Caco-2 (cell line): Measurements from ENCODE around the gene MARS1. TPM values are rescaled to one million over a fixed set of nuclear protein-coding genes. Genes with fewer than 3 reads are reported as not detected.

Experiments used
- BruUV-seq: library from RNA; stranded (reverse); fragments of 400-500 nt; replicated peaks from 2 replicates; lab custom pipeline; 2021; lab: Mats Ljungman, UMichigan
- CTCF ChIA-PET: fragments of 300-600 bp; sonication (Branson Sonifier 250); formaldehyde crosslinking; loops from one replicate; lab custom pipeline; 2022; ENCODE audit warnings: antibody characterized with exemption; lab: Charles Lee
- POLR2A ChIA-PET: fragments of 300-600 bp; sonication (Branson Sonifier 250); formaldehyde crosslinking; loops from one replicate; lab custom pipeline; 2022; ENCODE audit warnings: antibody characterized with exemption; lab: Charles Lee
- DNase-seq, 2 experiments: peaks; one replicate each; pipeline versions ENCODE4 v3.0.0 to v3.0.0-alpha.2; 2020 to 2022
- H3K27me3 ChIP-seq: replicated peaks from 2 replicates; pipeline ENCODE4 v1.6.0; 2011; ENCODE audit warnings: low read length; ENCODE audit not compliant: control insufficient read depth, insufficient read depth
- H3K36me3 ChIP-seq: 2 replicates; pipeline ENCODE4 v1.5.1; 2011; ENCODE audit warnings: low read length; ENCODE audit not compliant: control insufficient read depth, insufficient read depth
- H3K4me1 ChIP-seq: fragments of 250-450 bp; sonication (Bioruptor Pico); 2 replicates; pipeline ENCODE4 v1.5.1; 2020; ENCODE audit warnings: mild to moderate bottlenecking
- H3K4me3 ChIP-seq: 2 replicates; pipeline ENCODE4 v1.5.1; 2011; ENCODE audit warnings: low read depth, mild to moderate bottlenecking, control low read depth, low read length
- H3K9me3 ChIP-seq: fragments of 250-450 bp; sonication (Bioruptor Pico); 2 replicates; pipeline ENCODE4 v1.5.1; 2020; ENCODE audit warnings: mild to moderate bottlenecking, moderate library complexity
- H3K27ac Mint-ChIP-seq: one replicate; pipeline ENCODE4 v1.8.0; 2022; ENCODE audit warnings: mixed read lengths; ENCODE audit not compliant: unreplicated experiment
- H3K27me3 Mint-ChIP-seq: one replicate; pipeline ENCODE4 v1.8.0; 2022; ENCODE audit warnings: mixed read lengths; ENCODE audit not compliant: insufficient read depth, unreplicated experiment
- H3K36me3 Mint-ChIP-seq: one replicate; pipeline ENCODE4 v1.8.0; 2022; ENCODE audit warnings: mild to moderate bottlenecking, mixed read lengths; ENCODE audit not compliant: insufficient read depth, unreplicated experiment
- H3K4me1 Mint-ChIP-seq: one replicate; pipeline ENCODE4 v1.8.0; 2022; ENCODE audit warnings: low read depth, mixed read lengths; ENCODE audit not compliant: unreplicated experiment
- H3K4me3 Mint-ChIP-seq: one replicate; pipeline ENCODE4 v1.8.0; 2022; ENCODE audit warnings: mild to moderate bottlenecking, moderate library complexity, mixed read lengths; ENCODE audit not compliant: unreplicated experiment
- H3K9me3 Mint-ChIP-seq: one replicate; pipeline ENCODE4 v1.8.0; 2022; ENCODE audit warnings: mixed read lengths; ENCODE audit not compliant: unreplicated experiment
- intact Hi-C: fragments of 100-400 bp; cut with micrococcal nuclease; formaldehyde crosslinking; loops from one replicate; pipeline ENCODE4 v1.10.0; 2022; ENCODE audit not compliant: unreplicated experiment
- total RNA-seq: library from RNA; stranded (reverse); gene quantifications from 2 replicates; pipeline ENCODE4 v1.2.3, GENCODE V29; 2022
- TF ChIP-seq, protein P1 (sequence below), 2 experiments: fragments of 200-600 bp in 1 of 2; IDR thresholded peaks; 1 replicate in 1 of 2; 2 replicates in 1 of 2; pipeline versions ENCODE4 v1.5.1 to v1.8.0; 2011 to 2022; ENCODE audit warnings: antibody characterized with exemption in 1 of 2, control low read depth in 1 of 2, inconsistent platforms in 1 of 2, low read depth in 1 of 2, low read length in 1 of 2, mild to moderate bottlenecking in 1 of 2, moderate library complexity in 1 of 2; ENCODE audit not compliant: insufficient read depth in 1 of 2, severe bottlenecking in 1 of 2, unreplicated experiment in 1 of 2

MARS1 gene
- total RNA-seq, 1 experiment from 2014 or later = 583 TPM

GRCh38 chr12:57460468-57460784, 27.4 kb upstream of the MARS1 start:
- Mint-ChIP-seq H3K4me1 (peaks cover 29% of the 10 kb centered on the region), H3K27me3 (peaks cover 9% of the 10 kb centered on the region), H3K9me3 (no peaks in the 10 kb centered on the region), H3K4me3 (peak overlapping the region; percentile 81), H3K27ac (no peak overlapping the region), H3K36me3 (peaks cover 7% of the 10 kb centered on the region)
- intact Hi-C loops = no loop called here
- no peaks in the 10 kb centered on the region for H3K36me3 ChIP-seq
- H3K4me1 ChIP-seq = peaks cover 14% of the 10 kb centered on the region
- peak overlapping the region; percentile 8; the same call in 1 of the 2 replicates for H3K4me3 ChIP-seq
- DNase-seq = no peak
- CTCF ChIA-PET = no interaction called here
- H3K9me3 ChIP-seq = no peaks in the 10 kb centered on the region
- TF ChIP-seq, protein P1, sequence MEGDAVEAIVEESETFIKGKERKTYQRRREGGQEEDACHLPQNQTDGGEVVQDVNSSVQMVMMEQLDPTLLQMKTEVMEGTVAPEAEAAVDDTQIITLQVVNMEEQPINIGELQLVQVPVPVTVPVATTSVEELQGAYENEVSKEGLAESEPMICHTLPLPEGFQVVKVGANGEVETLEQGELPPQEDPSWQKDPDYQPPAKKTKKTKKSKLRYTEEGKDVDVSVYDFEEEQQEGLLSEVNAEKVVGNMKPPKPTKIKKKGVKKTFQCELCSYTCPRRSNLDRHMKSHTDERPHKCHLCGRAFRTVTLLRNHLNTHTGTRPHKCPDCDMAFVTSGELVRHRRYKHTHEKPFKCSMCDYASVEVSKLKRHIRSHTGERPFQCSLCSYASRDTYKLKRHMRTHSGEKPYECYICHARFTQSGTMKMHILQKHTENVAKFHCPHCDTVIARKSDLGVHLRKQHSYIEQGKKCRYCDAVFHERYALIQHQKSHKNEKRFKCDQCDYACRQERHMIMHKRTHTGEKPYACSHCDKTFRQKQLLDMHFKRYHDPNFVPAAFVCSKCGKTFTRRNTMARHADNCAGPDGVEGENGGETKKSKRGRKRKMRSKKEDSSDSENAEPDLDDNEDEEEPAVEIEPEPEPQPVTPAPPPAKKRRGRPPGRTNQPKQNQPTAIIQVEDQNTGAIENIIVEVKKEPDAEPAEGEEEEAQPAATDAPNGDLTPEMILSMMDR (IDR thresholded peaks at IDR 0.05; ENCODE audit: insufficient read depth in 1 of 2, low read depth in 1 of 2, low read length in 1 of 2, severe bottlenecking in 1 of 2, unreplicated experiment in 1 of 2) = no peak
- POLR2A ChIA-PET = interaction anchor here (0.5 kb wide), 1 partner anchor 38 kb away, joined by 5 read pairs; no protein-coding TSS in a partner anchor
- no peaks in the 10 kb centered on the region for H3K27me3 ChIP-seq
- no TSS peak for BruUV-seq

GRCh38 chr12:57460841-57461275, 27.0 kb upstream of the MARS1 start:
- TF ChIP-seq, protein P1 (IDR thresholded peaks at IDR 0.05; ENCODE audit: insufficient read depth in 1 of 2, low read depth in 1 of 2, low read length in 1 of 2, severe bottlenecking in 1 of 2, unreplicated experiment in 1 of 2) = no peak
- CTCF ChIA-PET = interaction anchor here (0.6 kb wide), 1 partner anchor 780 kb away, joined by 5 read pairs; no protein-coding TSS in a partner anchor
- Histone ChIP-seq H3K4me1 (peaks cover 10% of the 10 kb centered on the region), H3K27me3 (no peaks in the 10 kb centered on the region), H3K4me3 (peak overlapping the region; percentile 43), H3K9me3 (no peaks in the 10 kb centered on the region), H3K36me3 (no peaks in the 10 kb centered on the region)
- peaks cover 4% of the 10 kb centered on the region for H3K36me3 Mint-ChIP-seq
- DNase-seq = no peak
- H3K27me3 Mint-ChIP-seq = peaks cover 11% of the 10 kb centered on the region
- H3K4me3 Mint-ChIP-seq = peak overlapping the region; percentile 81
- H3K4me1 Mint-ChIP-seq = peaks cover 25% of the 10 kb centered on the region
- H3K27ac Mint-ChIP-seq = no peak overlapping the region
- BruUV-seq = no TSS peak
- intact Hi-C loops = no loop called here
- POLR2A ChIA-PET = interaction anchor here (0.5 kb wide), 1 partner anchor 38 kb away, joined by 5 read pairs; no protein-coding TSS in a partner anchor
- H3K9me3 Mint-ChIP-seq = no peaks in the 10 kb centered on the region

- ChIA-PET CTCF (interaction anchor here (0.6 to 1.2 kb wide), 3 partner anchors 9 to 781 kb away, joined by 3 to 5 read pairs (median 5); no protein-coding TSS in a partner anchor), POLR2A (no interaction called here)
- Mint-ChIP-seq H3K4me3 (peak overlapping the region; percentile 81), H3K4me1 (peaks cover 20% of the 10 kb centered on the region), H3K27ac (no peak overlapping the region), H3K36me3 (no peaks in the 10 kb centered on the region), H3K9me3 (no peaks in the 10 kb centered on the region), H3K27me3 (peaks cover 13% of the 10 kb centered on the region)
- DNase-seq = no peak
- no TSS peak for BruUV-seq
- intact Hi-C loops = no loop called here
- H3K9me3 ChIP-seq = no peaks in the 10 kb centered on the region
- H3K36me3 ChIP-seq = no peaks in the 10 kb centered on the region
- H3K4me3 ChIP-seq = peak overlapping the region; percentile 43
- H3K4me1 ChIP-seq = peaks cover 10% of the 10 kb centered on the region
- H3K27me3 ChIP-seq = no peaks in the 10 kb centered on the region
- TF ChIP-seq, protein P1 (IDR thresholded peaks at IDR 0.05; ENCODE audit: insufficient read depth in 1 of 2, low read depth in 1 of 2, low read length in 1 of 2, severe bottlenecking in 1 of 2, unreplicated experiment in 1 of 2) = no peak
Measured at GRCh38 chr12:57461276-57461916, 26.5 kb upstream of the MARS1 start.
